Right lobe of liver (tissue), 4 donors: Measurements from ENCODE around the gene NGB.

ENCODE experiments used
- CTCF ChIP-seq, 4 donors: fragments of 200-600 bp in 3 of 4; fragments of 450-650 bp in 1 of 4; IDR thresholded peaks; one replicate each; pipeline versions ENCODE4 v1.5.1 to v1.8.0; 2016 to 2022; ENCODE audit warnings: antibody characterized with exemption in 4 of 4, mild to moderate bottlenecking in 2 of 4
- POLR2A ChIP-seq: fragments of 450-650 bp; IDR thresholded peaks from one replicate; pipeline ENCODE4 v1.6.1; 2017; ENCODE audit warnings: antibody characterized with exemption, mild to moderate bottlenecking
- donor health status: DM: no; HTN: no; CAD: no.
- donor health status: DM: no; HTN: no; CAD: no.
- donor health status: DM: no; HTN: yes; CAD: no.

DNA sequence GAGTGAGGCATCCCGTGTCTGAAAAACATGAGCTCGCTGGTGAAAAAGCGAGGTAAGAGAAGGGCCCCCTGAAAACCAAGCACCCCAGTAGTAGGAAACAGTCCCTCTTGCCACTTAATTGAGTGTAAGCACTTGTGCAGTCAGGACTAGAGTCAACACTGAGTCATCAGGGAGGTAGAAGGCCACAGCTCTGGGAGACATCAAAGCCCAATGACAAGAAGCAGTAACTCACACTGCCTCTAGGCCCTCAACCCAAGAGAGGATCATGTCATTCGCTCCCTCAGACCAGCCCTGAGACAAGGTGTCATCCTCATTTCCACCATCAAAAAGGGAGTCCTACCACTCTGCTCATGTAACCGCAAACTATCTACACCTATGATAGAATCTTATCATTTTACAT lies 31.9 kb upstream of the NGB start:
- TF ChIP-seq CTCF (IDR thresholded peaks at IDR 0.05): no peak
- TF ChIP-seq POLR2A: no peak
